Gastroesophageal sphincter (tissue), 4 donors: ENCODE data around the gene HAUS5. TPM values are rescaled to one million over a fixed set of nuclear protein-coding genes. Genes with fewer than 3 reads are reported as not detected.

Source experiments
- ATAC-seq: fragments of 150-250 bp; one replicate; pipeline ENCODE4 v1.9.1; 2016; ENCODE audit warnings: mild to moderate bottlenecking, moderate library complexity
- H3K27ac ChIP-seq, 4 donors: fragments of 200-600 bp; sonication (generic) in 3 of 4; 1 replicate in 3 of 4; 2 replicates in 1 of 4; pipeline ENCODE4 v1.5.1; 2016 to 2019
- H3K27me3 ChIP-seq: fragments of 200-600 bp; sonication (generic); one replicate; pipeline ENCODE4 v1.5.1; 2019
- H3K36me3 ChIP-seq, 2 donors: fragments of 200-600 bp; sonication (generic); one replicate each; pipeline ENCODE4 v1.5.1; 2019; ENCODE audit warnings: control low read depth in 1 of 2
- H3K4me1 ChIP-seq, 3 donors: fragments of 200-600 bp; sonication (generic); 1 replicate in 2 of 3; 2 replicates in 1 of 3; pipeline ENCODE4 v1.5.1; 2016 to 2019; ENCODE audit warnings: control low read depth in 2 of 3
- H3K4me3 ChIP-seq, 2 donors: fragments of 200-600 bp; sonication (generic); one replicate each; pipeline ENCODE4 v1.5.1; 2019; ENCODE audit warnings: mild to moderate bottlenecking in 1 of 2, moderate library complexity in 1 of 2
- H3K9me3 ChIP-seq, 3 donors: fragments of 200-600 bp; sonication (generic); one replicate each; pipeline ENCODE4 v1.5.1; 2017 to 2019; ENCODE audit warnings: control low read depth in 2 of 3
- EP300 ChIP-seq: sonication (generic); formaldehyde crosslinking; IDR thresholded peaks from one replicate; pipeline ENCODE4 v1.6.1; 2017; ENCODE audit warnings: antibody characterized with exemption, mild to moderate bottlenecking
- POLR2A ChIP-seq, 2 donors: fragments of 450-650 bp; IDR thresholded peaks; one replicate each; pipeline ENCODE4 v1.6.1; 2017; ENCODE audit warnings: antibody characterized with exemption in 2 of 2, mild to moderate bottlenecking in 2 of 2, moderate library complexity in 1 of 2
- POLR2AphosphoS5 ChIP-seq: sonication (generic); formaldehyde crosslinking; IDR thresholded peaks from one replicate; pipeline ENCODE4 v1.6.1; 2017; ENCODE audit warnings: antibody characterized with exemption
- WGBS, 2 donors: methylation state at CpG; one replicate each; pipeline ENCODE4 v1.1.5; 2018; ENCODE audit warnings: low coverage in 1 of 2; 5-methylcytosine and 5-hydroxymethylcytosine counted together
- total RNA-seq, 4 donors: library from RNA; depleted of rRNA; stranded (reverse); fragments of >200 nt; gene quantifications; one replicate each; pipeline ENCODE4 v1.1.0, GENCODE V29; 2016
- TF ChIP-seq, protein P1 (sequence below), 4 experiments: fragments of 200-600 bp in 2 of 4; fragments of 450-650 bp in 2 of 4; sonication (generic) in 1 of 4; IDR thresholded peaks; one replicate each; pipeline ENCODE4 v1.5.1; 2017 to 2019; ENCODE audit warnings: antibody characterized with exemption in 4 of 4, mild to moderate bottlenecking in 2 of 4, moderate library complexity in 2 of 4

The HAUS5 gene
- total RNA-seq, 4 donors from 2014 or later, result 3.9 to 8.7 (median 6.2) TPM

DNA sequence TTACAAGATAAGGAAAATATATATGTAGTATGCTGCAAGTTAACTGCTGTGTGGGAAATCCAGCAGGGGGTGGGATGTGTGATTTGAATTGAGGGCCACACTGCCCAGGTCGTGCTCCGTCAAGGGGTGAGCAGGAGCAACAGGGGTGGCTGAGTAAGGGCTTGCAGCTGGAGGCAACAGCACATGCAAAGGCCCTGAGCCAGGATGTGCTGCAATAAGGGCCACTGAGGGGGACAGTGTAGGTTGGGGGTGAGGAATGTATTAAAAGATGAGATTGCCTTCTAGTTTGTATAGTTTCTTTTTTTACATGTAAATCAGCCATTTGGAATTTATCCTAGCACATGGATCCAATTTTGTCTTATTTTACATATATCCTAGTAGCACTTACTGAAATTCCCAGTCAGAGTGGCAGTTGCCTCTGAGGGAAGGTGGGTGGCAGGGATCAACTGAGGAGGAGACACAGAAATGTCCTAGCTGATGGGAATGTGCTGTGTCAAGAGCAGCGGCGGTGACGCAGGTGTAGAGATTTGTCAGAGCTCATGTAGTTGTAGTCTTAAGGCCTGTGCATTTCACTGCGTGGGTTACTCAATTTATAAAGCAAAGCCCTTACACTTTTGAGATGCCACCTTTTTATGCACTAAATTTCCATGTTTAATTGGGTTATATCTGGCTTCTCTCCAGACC is 10.9 kb downstream of the HAUS5 start:
- no peaks in the 10 kb centered on the region for H3K27me3 ChIP-seq
- H3K4me1 ChIP-seq, result peaks cover 0 to 8% (median 0%) of the 10 kb centered on the region in 3 donors
- no peak overlapping the region for H3K4me3 ChIP-seq

DNA sequence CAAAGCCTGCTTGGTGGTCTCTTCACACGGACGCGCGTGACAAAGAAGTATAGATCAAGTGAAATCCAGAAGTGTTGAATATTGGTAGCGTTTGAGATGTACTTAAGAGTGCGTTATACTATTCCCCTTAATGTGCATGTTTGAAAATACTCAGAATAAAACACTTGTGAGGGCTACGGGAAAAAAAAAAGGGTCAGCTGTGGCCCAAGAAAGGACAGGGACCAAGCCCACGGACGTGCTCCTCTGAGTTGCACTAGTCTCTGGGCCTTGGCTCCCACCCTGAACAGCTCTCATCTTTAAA is 15.7 kb downstream of the HAUS5 start:
- ATAC-seq, result no peak
- TF ChIP-seq EP300, result no peak

More for the DNA sequence above, 10.9 kb downstream of the HAUS5 start:
- Histone ChIP-seq H3K36me3 (peaks cover 0 to 28% of the 10 kb centered on the region in 2 donors), H3K9me3 (no peaks in the 10 kb centered on the region), H3K27ac (no peak overlapping the region)
- 86 to 100% methylated on average over 1 to 6 of the region's 6 CpGs for WGBS, 2 donors
- no peak for ATAC-seq
- TF ChIP-seq, protein P1, sequence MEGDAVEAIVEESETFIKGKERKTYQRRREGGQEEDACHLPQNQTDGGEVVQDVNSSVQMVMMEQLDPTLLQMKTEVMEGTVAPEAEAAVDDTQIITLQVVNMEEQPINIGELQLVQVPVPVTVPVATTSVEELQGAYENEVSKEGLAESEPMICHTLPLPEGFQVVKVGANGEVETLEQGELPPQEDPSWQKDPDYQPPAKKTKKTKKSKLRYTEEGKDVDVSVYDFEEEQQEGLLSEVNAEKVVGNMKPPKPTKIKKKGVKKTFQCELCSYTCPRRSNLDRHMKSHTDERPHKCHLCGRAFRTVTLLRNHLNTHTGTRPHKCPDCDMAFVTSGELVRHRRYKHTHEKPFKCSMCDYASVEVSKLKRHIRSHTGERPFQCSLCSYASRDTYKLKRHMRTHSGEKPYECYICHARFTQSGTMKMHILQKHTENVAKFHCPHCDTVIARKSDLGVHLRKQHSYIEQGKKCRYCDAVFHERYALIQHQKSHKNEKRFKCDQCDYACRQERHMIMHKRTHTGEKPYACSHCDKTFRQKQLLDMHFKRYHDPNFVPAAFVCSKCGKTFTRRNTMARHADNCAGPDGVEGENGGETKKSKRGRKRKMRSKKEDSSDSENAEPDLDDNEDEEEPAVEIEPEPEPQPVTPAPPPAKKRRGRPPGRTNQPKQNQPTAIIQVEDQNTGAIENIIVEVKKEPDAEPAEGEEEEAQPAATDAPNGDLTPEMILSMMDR (IDR thresholded peaks at IDR 0.05), result no peak
- TF ChIP-seq POLR2AphosphoS5, result no peak
- no peak for TF ChIP-seq POLR2A (IDR thresholded peaks at IDR 0.05)
- TF ChIP-seq EP300, result no peak

DNA sequence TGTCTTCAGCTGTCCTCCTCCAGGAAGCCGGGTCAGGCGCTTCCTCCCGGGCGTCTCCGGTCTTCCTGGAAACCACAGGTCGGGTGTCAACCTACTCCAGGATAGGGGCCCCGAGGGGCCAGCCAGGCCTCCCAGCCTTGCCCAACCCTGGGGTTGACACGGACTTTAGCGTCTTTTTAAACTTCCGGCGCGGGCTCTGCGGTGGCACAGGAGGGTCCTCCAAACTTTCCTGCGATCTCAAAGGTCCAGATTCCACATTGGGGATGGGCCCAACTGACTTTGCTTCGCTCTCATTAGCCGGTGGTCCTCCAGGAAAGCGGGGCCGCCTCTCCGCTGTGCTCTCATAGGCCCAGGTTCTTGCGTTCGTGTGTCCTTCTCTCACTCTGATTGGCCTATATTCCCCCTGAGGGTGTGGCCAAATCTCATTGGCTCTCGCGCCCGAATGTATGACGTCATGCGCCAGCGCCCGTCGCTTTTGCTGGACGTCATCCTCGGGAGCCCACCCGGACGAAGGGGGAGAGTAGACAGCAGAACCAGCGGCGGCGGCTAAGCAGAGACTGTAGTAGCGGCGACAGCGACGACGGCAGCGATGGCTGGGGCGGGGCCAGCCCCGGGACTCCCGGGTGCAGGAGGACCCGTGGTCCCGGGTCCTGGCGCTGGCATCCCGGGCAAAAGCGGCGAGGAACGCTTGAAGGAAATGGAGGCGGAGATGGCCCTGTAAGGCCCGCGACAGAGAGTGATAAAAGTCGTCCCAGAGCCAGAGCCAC is 16.2 kb downstream of the HAUS5 start, which contains the start of gene RBM42:
Gene RBM42 (plus strand): TSS at position 472 of the 767 bp plus-strand sequence. CDS start 118 bp downstream, at position 590.
- Histone ChIP-seq H3K9me3 (no peaks in the 10 kb centered on the region), H3K27me3 (no peaks in the 10 kb centered on the region), H3K27ac (peak within 1 kb of the TSS; percentile 91 to 95 (median 94)), H3K4me1 (peaks cover 2 to 31% (median 6%) of the 10 kb centered on the region in 3 donors), H3K36me3 (peaks cover 0 to 37% of the 10 kb centered on the region in 2 donors), H3K4me3 (peak within 1 kb of the TSS; percentile 97 to 99)
- no CpG with 5 or more reads among the region's 56 CpGs for WGBS, 2 donors
- ATAC-seq, result peak; percentile 100
- TF ChIP-seq, protein P1 (IDR thresholded peaks at IDR 0.05), result no peak
- TF ChIP-seq POLR2A (IDR thresholded peaks at IDR 0.05), result peak; percentile 80 to 83
- TF ChIP-seq POLR2AphosphoS5, result peak; percentile 85

More for the DNA sequence above, 15.7 kb downstream of the HAUS5 start:
- H3K27ac ChIP-seq, result peak overlapping the region; percentile 91 to 95 (median 94)
- H3K9me3 ChIP-seq, result no peaks in the 10 kb centered on the region
- no peaks in the 10 kb centered on the region for H3K27me3 ChIP-seq
- peaks cover 2 to 31% (median 6%) of the 10 kb centered on the region in 3 donors for H3K4me1 ChIP-seq
- peak overlapping the region; percentile 97 to 99 for H3K4me3 ChIP-seq
- peaks cover 0 to 32% of the 10 kb centered on the region in 2 donors for H3K36me3 ChIP-seq
- 4 to 7% methylated on average over 4 to 6 of the region's 9 CpGs for WGBS, 2 donors

DNA sequence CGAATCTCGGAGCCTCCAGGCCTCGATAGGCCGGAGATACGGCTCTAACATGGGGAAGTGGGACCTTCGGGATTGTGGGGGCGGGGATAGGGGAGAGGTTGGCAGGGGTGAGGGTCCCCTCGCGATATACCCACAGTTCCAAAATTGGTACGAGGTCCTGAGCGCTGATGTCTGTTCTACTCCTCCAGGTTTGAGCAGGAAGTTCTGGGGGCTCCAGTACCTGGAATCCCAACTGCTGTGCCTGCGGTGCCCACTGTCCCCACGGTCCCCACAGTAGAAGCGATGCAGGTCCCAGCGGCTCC is 16.7 kb downstream of the HAUS5 start:
- no peaks in the 10 kb centered on the region for H3K27me3 ChIP-seq
- peaks cover 0 to 42% of the 10 kb centered on the region in 2 donors for H3K36me3 ChIP-seq
- H3K9me3 ChIP-seq, result no peaks in the 10 kb centered on the region
- H3K4me1 ChIP-seq, result peaks cover 2 to 31% (median 6%) of the 10 kb centered on the region in 3 donors
- peak overlapping the region; percentile 87 to 95 (median 92) for H3K27ac ChIP-seq
- ATAC-seq, result no peak
- WGBS, 2 donors, result 0% methylated on average over 1 to 2 of the region's 15 CpGs
- peak overlapping the region; percentile 97 to 99 for H3K4me3 ChIP-seq
- TF ChIP-seq, protein P1 (IDR thresholded peaks at IDR 0.05), result no peak
- TF ChIP-seq EP300, result no peak

DNA sequence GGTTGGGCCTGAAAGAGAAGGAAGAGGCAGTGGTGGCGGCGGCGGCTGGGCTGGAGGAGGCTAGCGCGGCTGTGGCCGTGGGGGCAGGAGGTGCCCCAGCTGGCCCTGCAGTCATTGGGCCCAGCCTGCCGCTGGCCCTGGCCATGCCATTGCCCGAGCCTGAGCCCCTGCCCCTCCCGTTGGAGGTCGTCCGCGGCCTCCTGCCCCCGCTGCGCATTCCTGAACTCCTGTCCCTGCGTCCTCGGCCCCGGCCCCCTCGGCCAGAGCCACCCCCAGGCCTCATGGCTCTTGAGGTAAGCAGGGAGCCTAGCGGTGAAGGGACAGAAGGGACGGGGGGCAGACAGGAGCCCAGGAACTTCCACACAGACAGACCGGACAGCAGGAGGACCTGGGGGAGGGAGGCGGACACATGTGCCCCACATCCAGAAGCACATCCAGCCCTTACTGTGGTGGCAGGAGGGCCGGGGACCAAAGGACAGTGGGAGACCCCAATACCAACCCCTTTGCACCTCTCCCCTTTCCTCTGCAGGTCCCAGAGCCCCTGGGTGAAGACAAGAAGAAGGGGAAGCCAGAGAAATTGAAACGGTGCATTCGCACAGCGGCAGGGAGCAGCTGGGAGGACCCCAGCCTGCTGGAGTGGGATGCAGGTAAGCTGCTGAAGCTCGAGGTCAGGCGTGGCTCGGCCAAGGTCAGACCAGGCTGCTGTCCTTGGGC is 21.3 kb downstream of the HAUS5 start:
- peaks cover 0 to 85% of the 10 kb centered on the region in 2 donors for H3K36me3 ChIP-seq
- H3K27me3 ChIP-seq, result no peaks in the 10 kb centered on the region
- peaks cover 2 to 22% (median 6%) of the 10 kb centered on the region in 3 donors for H3K4me1 ChIP-seq
- no peaks in the 10 kb centered on the region for H3K9me3 ChIP-seq
- TF ChIP-seq, protein P1 (IDR thresholded peaks at IDR 0.05), result no peak
- 80% methylated on average over 1 of the region's 29 CpGs for WGBS, 2 donors
- no peak overlapping the region for H3K4me3 ChIP-seq
- no peak for ATAC-seq
- no peak overlapping the region for H3K27ac ChIP-seq
